DOHH2 (cell line): Measurements from ENCODE around the gene RBM20.
A peak's percentile ranks its signal among the peaks of the same experiment; 100 is the strongest.

Experiments
- H3F3A ChIP-seq: fragments of 200-600 bp; sonication (generic), shearing (Covaris generic); 2 replicates; pipeline ENCODE4 v1.6.0; 2016; ENCODE audit warnings: antibody characterized with exemption, mild to moderate bottlenecking; ENCODE audit not compliant: control insufficient read depth, insufficient read depth
- H3K27ac ChIP-seq: fragments of 200-600 bp; sonication (generic); 2 replicates; pipeline ENCODE4 v1.5.1; 2014; ENCODE audit warnings: low read depth, mild to moderate bottlenecking, low read length, moderate library complexity
- H3K27me3 ChIP-seq: fragments of 200-600 bp; sonication (generic); 2 replicates; pipeline ENCODE4 v1.6.1; 2014; ENCODE audit warnings: mild to moderate bottlenecking, low read length, mixed read lengths; ENCODE audit not compliant: control insufficient read depth
- H3K36me3 ChIP-seq: fragments of 200-600 bp; sonication (generic); 2 replicates; pipeline ENCODE4 v1.6.1; 2014; ENCODE audit warnings: mild to moderate bottlenecking, low read length, moderate library complexity, mixed read lengths; ENCODE audit not compliant: control insufficient read depth
- H3K4me1 ChIP-seq: fragments of 200-600 bp; sonication (generic); 2 replicates; pipeline ENCODE4 v1.6.1; 2014; ENCODE audit warnings: mild to moderate bottlenecking, low read length, mixed read lengths; ENCODE audit not compliant: control insufficient read depth
- H3K4me2 ChIP-seq: fragments of 200-600 bp; sonication (generic); 2 replicates; pipeline ENCODE4 v1.6.0; 2014; ENCODE audit warnings: mild to moderate bottlenecking, low read length, moderate library complexity
- H3K4me3 ChIP-seq: fragments of 200-600 bp; sonication (generic); 2 replicates; pipeline ENCODE4 v1.5.1; 2014; ENCODE audit warnings: mild to moderate bottlenecking, low read length, mixed read lengths
- H3K79me2 ChIP-seq: fragments of 200-600 bp; sonication (generic); 2 replicates; pipeline ENCODE4 v1.6.1; 2014; ENCODE audit warnings: mild to moderate bottlenecking, low read length, mixed read lengths; ENCODE audit not compliant: control insufficient read depth
- H3K9me2 ChIP-seq: fragments of 200-600 bp; sonication (generic); replicated peaks from 2 replicates; pipeline ENCODE4 v1.6.1; 2014; ENCODE audit warnings: mild to moderate bottlenecking, low read length, mixed read lengths; ENCODE audit not compliant: control insufficient read depth
- H3K9me3 ChIP-seq: fragments of 200-600 bp; sonication (generic); 2 replicates; pipeline ENCODE4 v1.6.1; 2014; ENCODE audit warnings: antibody characterized with exemption, low read length, mixed read lengths; ENCODE audit not compliant: control insufficient read depth, insufficient read depth
- H4K20me1 ChIP-seq: fragments of 200-600 bp; sonication (generic); 2 replicates; pipeline ENCODE4 v1.6.0; 2014; ENCODE audit warnings: low read depth, mild to moderate bottlenecking, antibody characterized with exemption, low read length, moderate library complexity; ENCODE audit not compliant: control insufficient read depth, insufficient read depth
- EZH2phosphoT487 ChIP-seq: fragments of 200-600 bp; sonication (generic); IDR thresholded peaks from 2 replicates; pipeline ENCODE4 v1.6.1; 2017; ENCODE audit warnings: borderline replicate concordance, mild to moderate bottlenecking, antibody characterized with exemption, low read length, moderate library complexity, mixed read lengths
- TF ChIP-seq, protein P1 (sequence below): fragments of 200-600 bp; sonication (generic); IDR thresholded peaks from one replicate; pipeline ENCODE4 v1.5.1; 2014; ENCODE audit warnings: antibody characterized with exemption, mild to moderate bottlenecking, low read depth, low read length; ENCODE audit not compliant: poor library complexity, severe bottlenecking

The RBM20 gene

DNA sequence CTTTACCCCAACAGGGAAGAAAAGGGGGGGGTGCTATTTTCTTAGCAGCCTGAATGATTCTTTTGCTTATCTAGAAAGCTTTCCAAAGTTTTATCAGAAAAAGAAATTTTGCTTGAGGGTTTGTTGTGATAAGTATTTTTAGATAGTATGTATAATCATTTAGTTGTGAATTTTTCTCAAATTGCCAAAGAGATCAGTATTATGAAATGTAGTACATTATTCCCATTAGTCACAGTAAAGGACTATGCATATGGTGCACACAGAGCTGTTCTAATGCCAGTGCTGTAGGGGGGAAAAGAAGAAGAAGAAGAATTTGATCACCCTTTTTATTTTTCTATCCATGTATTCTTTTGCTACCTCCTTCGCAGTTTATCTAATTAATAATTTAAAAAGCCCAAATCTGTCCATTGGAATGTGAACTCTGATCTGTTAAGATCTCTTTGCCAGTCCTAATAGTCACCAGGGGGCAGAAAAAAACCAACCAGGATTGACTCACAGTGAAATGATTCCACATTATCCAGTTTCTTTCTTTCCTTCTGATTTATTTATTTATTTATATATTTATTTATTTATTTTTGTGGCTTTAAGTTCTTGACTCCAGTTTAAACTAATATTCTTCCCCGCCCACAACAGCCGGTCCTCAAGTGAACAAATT lies 4.7 kb downstream of the RBM20 start:
- H3K27me3 ChIP-seq: peaks cover 28% of the 10 kb centered on the region
- no peaks in the 10 kb centered on the region for H3K36me3 ChIP-seq
- H3K4me2 ChIP-seq: no peak overlapping the region
- no peaks in the 10 kb centered on the region for H4K20me1 ChIP-seq
- no peaks in the 10 kb centered on the region; the same call in 1 of the 2 replicates for H3F3A ChIP-seq
- H3K9me3 ChIP-seq: no peaks in the 10 kb centered on the region
- H3K9me2 ChIP-seq: no peaks in the 10 kb centered on the region
- no peaks in the 10 kb centered on the region for H3K79me2 ChIP-seq
- no peak overlapping the region for H3K4me3 ChIP-seq
- no peak overlapping the region for H3K27ac ChIP-seq
- no peak for TF ChIP-seq EZH2phosphoT487
- TF ChIP-seq, protein P1, sequence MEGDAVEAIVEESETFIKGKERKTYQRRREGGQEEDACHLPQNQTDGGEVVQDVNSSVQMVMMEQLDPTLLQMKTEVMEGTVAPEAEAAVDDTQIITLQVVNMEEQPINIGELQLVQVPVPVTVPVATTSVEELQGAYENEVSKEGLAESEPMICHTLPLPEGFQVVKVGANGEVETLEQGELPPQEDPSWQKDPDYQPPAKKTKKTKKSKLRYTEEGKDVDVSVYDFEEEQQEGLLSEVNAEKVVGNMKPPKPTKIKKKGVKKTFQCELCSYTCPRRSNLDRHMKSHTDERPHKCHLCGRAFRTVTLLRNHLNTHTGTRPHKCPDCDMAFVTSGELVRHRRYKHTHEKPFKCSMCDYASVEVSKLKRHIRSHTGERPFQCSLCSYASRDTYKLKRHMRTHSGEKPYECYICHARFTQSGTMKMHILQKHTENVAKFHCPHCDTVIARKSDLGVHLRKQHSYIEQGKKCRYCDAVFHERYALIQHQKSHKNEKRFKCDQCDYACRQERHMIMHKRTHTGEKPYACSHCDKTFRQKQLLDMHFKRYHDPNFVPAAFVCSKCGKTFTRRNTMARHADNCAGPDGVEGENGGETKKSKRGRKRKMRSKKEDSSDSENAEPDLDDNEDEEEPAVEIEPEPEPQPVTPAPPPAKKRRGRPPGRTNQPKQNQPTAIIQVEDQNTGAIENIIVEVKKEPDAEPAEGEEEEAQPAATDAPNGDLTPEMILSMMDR: no peak
- peaks cover 50% of the 10 kb centered on the region for H3K4me1 ChIP-seq

DNA sequence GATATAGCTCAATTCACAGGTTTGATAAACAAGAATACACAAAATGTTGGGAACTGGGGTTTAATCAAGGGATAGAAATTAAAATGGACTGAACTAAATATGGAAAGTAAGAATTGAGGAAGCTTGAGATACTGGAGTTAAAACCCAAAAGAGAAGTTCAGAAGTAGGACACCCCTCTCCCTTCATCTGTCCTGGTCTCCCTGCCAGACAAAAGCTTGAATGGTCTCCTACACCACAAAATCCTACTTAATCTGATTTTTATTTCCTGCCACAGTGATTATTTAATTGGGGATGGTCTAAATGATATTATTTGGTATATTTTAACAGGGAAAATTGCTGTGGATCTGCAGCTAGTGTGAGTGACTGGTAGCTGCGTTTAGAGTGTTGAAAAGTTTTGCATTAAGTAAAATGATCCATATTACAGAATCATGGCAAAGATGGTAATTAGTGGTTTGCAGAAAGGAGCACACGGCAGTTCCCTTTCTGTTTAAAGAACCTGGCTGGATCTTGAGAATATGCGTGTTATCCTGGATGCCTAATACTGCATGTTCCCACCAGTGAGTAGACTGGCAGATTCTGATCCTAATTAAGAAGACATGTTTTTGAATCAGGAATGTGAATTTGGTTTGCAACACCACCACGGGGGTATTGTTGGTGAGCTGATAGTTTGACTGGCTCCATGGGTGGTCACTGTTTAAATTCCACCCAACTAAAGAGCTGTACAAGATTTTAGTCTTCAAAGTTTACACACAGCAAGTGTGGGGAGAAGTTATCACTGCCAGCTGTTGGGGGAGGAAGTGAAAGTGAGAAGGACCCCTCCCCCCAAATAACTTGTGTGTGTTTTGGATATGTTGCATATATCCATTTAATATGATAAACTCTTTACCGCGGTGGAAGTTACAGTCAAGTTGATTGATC lies 5.5 kb downstream of the RBM20 start:
- Histone ChIP-seq H3K27ac (no peak overlapping the region), H3K4me1 (peaks cover 42% of the 10 kb centered on the region), H3K9me3 (no peaks in the 10 kb centered on the region), H3K9me2 (no peaks in the 10 kb centered on the region), H3K79me2 (no peaks in the 10 kb centered on the region), H3K27me3 (peaks cover 20% of the 10 kb centered on the region), H3K4me3 (0 out of 2 replicates have a peak overlapping the region, but pooled peaks have one; percentile 8), H3K4me2 (peak overlapping the region; percentile 43), H3F3A (no peaks in the 10 kb centered on the region; the same call in 1 of the 2 replicates), H4K20me1 (no peaks in the 10 kb centered on the region), H3K36me3 (no peaks in the 10 kb centered on the region)
- TF ChIP-seq EZH2phosphoT487: no peak
- TF ChIP-seq, protein P1: no peak

DNA sequence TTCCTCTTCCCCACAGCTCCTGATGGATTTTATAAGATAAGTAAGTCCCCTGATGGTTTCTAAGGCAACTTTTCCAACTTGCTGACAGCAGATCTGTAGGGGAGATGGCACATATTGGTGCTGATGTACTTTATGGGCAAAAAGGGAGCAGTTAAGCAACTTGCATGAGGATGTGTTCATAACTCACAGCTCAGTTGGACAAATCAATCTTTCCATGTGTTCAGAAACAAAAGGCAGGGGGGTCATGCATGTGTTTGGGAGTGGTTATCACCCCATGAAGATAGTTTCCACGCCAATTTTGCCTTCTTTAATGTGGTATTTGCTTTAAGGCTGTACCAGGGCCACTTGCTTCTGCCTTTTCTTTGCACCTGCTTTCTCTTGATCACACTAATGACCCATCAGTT lies 6.1 kb downstream of the RBM20 start:
- H3K9me3 ChIP-seq: no peaks in the 10 kb centered on the region
- H3K4me3 ChIP-seq: no peak overlapping the region
- H3K27me3 ChIP-seq: peaks cover 13% of the 10 kb centered on the region
- peak overlapping the region; percentile 43 for H3K4me2 ChIP-seq
- no peaks in the 10 kb centered on the region for H4K20me1 ChIP-seq
- no peaks in the 10 kb centered on the region for H3K36me3 ChIP-seq
- peaks cover 42% of the 10 kb centered on the region for H3K4me1 ChIP-seq
- TF ChIP-seq, protein P1: no peak
- no peak for TF ChIP-seq EZH2phosphoT487
- no peaks in the 10 kb centered on the region for H3K9me2 ChIP-seq
- H3K79me2 ChIP-seq: no peaks in the 10 kb centered on the region
- no peak overlapping the region for H3K27ac ChIP-seq
- H3F3A ChIP-seq: no peaks in the 10 kb centered on the region; the same call in 1 of the 2 replicates
